ENCODE results near the gene GPR146. TPM values are rescaled to one million over a fixed set of nuclear protein-coding genes. Genes with fewer than 3 reads are reported as not detected.

Gene GPR146
- total and polyA plus RNA-seq, 9 of the 15 experiments (the other 6 are each of a cell fraction or from before 2014, with no cell fraction given): 0.22 to 3.6 (median 0.64) TPM; not detected in 2

GRCh38 chr7:1060315-1061072 lies 16.1 kb downstream of the GPR146 start (continued):
- TF ChIP-seq, protein P1, sequence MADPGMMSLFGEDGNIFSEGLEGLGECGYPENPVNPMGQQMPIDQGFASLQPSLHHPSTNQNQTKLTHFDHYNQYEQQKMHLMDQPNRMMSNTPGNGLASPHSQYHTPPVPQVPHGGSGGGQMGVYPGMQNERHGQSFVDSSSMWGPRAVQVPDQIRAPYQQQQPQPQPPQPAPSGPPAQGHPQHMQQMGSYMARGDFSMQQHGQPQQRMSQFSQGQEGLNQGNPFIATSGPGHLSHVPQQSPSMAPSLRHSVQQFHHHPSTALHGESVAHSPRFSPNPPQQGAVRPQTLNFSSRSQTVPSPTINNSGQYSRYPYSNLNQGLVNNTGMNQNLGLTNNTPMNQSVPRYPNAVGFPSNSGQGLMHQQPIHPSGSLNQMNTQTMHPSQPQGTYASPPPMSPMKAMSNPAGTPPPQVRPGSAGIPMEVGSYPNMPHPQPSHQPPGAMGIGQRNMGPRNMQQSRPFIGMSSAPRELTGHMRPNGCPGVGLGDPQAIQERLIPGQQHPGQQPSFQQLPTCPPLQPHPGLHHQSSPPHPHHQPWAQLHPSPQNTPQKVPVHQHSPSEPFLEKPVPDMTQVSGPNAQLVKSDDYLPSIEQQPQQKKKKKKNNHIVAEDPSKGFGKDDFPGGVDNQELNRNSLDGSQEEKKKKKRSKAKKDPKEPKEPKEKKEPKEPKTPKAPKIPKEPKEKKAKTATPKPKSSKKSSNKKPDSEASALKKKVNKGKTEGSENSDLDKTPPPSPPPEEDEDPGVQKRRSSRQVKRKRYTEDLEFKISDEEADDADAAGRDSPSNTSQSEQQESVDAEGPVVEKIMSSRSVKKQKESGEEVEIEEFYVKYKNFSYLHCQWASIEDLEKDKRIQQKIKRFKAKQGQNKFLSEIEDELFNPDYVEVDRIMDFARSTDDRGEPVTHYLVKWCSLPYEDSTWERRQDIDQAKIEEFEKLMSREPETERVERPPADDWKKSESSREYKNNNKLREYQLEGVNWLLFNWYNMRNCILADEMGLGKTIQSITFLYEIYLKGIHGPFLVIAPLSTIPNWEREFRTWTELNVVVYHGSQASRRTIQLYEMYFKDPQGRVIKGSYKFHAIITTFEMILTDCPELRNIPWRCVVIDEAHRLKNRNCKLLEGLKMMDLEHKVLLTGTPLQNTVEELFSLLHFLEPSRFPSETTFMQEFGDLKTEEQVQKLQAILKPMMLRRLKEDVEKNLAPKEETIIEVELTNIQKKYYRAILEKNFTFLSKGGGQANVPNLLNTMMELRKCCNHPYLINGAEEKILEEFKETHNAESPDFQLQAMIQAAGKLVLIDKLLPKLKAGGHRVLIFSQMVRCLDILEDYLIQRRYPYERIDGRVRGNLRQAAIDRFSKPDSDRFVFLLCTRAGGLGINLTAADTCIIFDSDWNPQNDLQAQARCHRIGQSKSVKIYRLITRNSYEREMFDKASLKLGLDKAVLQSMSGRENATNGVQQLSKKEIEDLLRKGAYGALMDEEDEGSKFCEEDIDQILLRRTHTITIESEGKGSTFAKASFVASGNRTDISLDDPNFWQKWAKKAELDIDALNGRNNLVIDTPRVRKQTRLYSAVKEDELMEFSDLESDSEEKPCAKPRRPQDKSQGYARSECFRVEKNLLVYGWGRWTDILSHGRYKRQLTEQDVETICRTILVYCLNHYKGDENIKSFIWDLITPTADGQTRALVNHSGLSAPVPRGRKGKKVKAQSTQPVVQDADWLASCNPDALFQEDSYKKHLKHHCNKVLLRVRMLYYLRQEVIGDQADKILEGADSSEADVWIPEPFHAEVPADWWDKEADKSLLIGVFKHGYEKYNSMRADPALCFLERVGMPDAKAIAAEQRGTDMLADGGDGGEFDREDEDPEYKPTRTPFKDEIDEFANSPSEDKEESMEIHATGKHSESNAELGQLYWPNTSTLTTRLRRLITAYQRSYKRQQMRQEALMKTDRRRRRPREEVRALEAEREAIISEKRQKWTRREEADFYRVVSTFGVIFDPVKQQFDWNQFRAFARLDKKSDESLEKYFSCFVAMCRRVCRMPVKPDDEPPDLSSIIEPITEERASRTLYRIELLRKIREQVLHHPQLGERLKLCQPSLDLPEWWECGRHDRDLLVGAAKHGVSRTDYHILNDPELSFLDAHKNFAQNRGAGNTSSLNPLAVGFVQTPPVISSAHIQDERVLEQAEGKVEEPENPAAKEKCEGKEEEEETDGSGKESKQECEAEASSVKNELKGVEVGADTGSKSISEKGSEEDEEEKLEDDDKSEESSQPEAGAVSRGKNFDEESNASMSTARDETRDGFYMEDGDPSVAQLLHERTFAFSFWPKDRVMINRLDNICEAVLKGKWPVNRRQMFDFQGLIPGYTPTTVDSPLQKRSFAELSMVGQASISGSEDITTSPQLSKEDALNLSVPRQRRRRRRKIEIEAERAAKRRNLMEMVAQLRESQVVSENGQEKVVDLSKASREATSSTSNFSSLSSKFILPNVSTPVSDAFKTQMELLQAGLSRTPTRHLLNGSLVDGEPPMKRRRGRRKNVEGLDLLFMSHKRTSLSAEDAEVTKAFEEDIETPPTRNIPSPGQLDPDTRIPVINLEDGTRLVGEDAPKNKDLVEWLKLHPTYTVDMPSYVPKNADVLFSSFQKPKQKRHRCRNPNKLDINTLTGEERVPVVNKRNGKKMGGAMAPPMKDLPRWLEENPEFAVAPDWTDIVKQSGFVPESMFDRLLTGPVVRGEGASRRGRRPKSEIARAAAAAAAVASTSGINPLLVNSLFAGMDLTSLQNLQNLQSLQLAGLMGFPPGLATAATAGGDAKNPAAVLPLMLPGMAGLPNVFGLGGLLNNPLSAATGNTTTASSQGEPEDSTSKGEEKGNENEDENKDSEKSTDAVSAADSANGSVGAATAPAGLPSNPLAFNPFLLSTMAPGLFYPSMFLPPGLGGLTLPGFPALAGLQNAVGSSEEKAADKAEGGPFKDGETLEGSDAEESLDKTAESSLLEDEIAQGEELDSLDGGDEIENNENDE (IDR thresholded peaks at IDR 0.05; ENCODE audit: low read depth, low read length): no peak
- TF ChIP-seq LARP7 (IDR thresholded peaks at IDR 0.05) (no peak), PHF8 (IDR thresholded peaks at IDR 0.05; ENCODE audit: borderline replicate concordance, low read length) (0 out of 2 replicates have a peak, but pooled peaks have one; percentile 13), SAP30 (IDR thresholded peaks at IDR 0.05; ENCODE audit: borderline replicate concordance, insufficient read depth, low read depth, low read length, poor library complexity, severe bottlenecking) (peak; percentile 38)
- TF ChIP-seq, protein P2, sequence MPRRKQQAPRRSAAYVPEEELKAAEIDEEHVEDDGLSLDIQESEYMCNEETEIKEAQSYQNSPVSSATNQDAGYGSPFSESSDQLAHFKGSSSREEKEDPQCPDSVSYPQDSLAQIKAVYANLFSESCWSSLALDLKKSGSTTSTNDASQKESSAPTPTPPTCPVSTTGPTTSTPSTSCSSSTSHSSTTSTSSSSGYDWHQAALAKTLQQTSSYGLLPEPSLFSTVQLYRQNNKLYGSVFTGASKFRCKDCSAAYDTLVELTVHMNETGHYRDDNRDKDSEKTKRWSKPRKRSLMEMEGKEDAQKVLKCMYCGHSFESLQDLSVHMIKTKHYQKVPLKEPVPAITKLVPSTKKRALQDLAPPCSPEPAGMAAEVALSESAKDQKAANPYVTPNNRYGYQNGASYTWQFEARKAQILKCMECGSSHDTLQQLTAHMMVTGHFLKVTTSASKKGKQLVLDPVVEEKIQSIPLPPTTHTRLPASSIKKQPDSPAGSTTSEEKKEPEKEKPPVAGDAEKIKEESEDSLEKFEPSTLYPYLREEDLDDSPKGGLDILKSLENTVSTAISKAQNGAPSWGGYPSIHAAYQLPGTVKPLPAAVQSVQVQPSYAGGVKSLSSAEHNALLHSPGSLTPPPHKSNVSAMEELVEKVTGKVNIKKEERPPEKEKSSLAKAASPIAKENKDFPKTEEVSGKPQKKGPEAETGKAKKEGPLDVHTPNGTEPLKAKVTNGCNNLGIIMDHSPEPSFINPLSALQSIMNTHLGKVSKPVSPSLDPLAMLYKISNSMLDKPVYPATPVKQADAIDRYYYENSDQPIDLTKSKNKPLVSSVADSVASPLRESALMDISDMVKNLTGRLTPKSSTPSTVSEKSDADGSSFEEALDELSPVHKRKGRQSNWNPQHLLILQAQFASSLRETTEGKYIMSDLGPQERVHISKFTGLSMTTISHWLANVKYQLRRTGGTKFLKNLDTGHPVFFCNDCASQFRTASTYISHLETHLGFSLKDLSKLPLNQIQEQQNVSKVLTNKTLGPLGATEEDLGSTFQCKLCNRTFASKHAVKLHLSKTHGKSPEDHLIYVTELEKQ (CRISPR knock-in tag; IDR thresholded peaks at IDR 0.05): no peak
- TF ChIP-seq, protein P3, sequence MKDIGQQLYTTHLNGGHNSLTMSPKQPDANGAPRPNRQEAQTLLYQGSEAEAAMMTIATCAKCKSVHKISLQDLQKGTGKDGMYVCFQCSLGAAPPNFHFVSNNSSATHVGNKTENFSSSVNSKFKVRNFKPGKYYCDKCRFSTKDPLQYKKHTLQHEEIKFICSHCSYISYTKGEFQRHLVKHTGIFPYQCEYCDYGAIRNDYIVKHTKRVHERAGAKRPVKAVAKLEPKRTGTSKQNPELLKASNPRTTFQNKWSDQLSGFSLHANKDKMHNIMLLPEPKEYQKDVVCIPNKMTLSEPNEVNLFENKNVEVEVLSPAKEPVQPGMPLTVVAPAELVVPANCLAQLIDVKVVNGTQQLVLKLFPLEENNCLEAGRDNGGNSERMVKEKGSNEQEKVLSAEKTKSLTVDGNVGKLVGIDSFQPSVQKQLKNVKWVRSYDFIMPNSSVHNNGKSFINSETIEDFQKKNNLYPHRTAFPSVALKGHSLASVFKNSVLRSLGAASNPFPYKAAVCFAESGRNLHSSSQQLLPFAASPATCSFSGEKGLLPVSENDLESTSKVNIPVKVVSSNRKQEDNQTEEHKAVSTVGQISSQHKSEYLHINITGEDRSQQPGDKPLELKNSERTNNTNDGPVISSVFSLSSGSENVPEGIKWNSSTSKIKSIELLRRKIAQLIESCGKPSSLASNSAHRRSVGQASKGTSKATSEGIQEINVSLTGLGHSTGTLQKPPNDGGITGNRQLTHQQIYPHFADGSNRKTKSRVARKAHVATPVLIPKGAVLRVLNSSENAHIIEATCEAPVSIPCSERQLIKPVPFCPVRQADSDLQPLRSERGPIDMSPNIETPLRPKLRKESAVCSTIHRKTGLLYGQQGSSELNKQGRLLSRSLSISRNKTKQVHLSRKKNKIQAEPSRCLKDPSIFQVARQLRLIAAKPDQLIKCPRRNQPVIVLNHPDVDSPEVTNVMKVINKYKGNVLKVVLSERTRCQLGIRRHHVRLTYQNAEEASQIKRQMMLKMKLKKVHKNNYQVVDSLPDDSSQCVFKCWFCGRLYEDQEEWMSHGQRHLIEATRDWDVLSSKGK (CRISPR knock-in tag; IDR thresholded peaks at IDR 0.05): no peak
